Stimulated activated CD8-positive, alpha-beta memory T cell treated with anti-CD3 and anti-CD28 coated beads, Interleukin-7, amount 100 ng/mL, for 24 hours (primary cell): ENCODE results near the gene ASPHD2.
"Not testable (repeated sequence)": the region's sequence is repeated elsewhere in the genome, so short reads cannot be mapped to it uniquely, and the experiment has no call there.

ENCODE experiments used
- DNase-seq: peaks from one replicate; pipeline ENCODE4 v3.0.0-alpha.2; 2020; ENCODE audit warnings: low read depth

ASPHD2 gene

DNA sequence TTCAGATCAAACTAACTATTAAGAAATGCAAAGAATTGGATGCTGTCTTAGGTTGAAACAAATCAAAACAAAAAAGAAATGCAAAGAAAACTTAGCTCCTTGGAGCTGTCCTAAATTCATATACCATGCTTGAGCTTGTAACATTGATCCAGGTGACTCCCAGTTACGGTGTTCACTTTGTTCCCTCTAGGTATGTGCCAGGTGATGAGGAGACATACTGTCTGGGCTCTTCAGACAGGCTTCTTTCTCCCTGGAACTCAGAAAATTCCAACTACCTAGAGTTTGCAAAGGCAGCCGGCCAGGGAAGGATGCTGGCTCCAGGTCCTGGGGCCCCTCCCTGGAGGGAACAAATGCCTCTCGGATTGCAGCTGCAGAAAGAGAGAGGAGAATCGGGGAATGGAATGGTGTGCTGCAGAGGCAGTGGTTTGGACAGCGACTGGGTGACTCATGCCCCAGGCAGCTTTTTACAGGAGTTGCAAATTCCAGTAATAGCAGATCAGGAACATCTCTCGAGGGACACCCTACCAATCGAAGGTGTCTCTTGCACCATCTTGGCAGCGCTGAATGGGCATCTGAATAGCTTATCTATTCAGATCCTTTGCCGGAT, 12.3 kb upstream of the ASPHD2 start:
- no peak for DNase-seq

DNA sequence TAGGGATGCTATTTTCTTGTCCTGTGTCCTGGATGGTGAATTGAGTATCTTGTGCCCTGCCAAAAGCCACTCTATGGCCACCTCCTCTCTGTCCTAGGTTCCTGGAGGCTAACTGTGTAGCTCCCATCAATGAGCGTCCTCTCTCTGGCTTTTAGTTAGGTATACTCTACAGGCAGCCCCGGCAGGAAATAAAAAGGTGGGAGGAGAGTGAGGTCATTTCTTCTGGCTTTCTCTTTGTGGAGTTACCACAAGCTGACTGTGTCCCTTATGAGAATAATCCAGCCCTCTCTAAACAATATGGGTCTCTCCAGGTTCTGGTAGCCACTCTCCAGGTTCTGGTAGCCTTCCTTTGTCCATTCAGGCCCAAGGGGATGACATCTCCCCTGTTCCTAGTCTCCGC, 11.7 kb upstream of the ASPHD2 start:
- DNase-seq: no peak

DNA sequence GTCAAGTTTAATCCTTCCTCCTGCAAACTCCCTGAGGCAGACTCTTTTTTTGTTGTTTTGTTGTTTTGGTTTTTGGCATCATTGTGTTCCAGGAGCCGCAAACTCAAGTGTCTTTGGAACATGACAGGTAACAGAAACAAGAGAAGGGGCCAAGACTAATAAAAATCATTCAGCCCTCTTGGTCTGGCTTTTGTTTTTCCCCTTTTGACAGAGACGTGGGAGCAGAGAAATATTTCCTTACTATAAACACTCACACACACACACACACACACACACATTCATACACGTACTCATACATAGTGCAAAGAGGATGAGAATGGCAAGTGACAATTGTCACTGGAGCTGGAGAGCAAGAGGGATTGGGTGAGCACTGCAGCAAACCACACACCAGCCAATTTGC, 10.4 kb upstream of the ASPHD2 start:
- DNase-seq: no peak

DNA sequence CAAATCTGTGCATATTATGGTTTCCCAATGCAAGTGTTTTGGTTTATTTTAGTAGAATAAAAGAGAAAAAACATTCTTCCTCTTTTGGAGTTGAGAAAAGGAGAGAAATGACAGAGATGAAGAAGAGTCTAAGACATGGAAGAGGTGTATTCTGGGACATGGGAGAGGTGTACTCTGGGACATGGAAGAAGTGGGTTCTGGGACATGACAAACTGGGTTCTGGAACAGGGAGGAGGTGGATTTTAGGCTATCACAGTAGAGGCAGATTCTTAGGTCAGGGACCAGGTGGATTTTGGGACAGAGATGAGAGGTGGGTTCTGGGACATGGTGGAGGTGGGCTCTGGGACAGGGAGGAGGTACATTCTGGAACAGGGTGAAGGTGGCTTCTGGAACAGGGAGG, 2.1 kb upstream of the ASPHD2 start:
- DNase-seq: no peak

DNA sequence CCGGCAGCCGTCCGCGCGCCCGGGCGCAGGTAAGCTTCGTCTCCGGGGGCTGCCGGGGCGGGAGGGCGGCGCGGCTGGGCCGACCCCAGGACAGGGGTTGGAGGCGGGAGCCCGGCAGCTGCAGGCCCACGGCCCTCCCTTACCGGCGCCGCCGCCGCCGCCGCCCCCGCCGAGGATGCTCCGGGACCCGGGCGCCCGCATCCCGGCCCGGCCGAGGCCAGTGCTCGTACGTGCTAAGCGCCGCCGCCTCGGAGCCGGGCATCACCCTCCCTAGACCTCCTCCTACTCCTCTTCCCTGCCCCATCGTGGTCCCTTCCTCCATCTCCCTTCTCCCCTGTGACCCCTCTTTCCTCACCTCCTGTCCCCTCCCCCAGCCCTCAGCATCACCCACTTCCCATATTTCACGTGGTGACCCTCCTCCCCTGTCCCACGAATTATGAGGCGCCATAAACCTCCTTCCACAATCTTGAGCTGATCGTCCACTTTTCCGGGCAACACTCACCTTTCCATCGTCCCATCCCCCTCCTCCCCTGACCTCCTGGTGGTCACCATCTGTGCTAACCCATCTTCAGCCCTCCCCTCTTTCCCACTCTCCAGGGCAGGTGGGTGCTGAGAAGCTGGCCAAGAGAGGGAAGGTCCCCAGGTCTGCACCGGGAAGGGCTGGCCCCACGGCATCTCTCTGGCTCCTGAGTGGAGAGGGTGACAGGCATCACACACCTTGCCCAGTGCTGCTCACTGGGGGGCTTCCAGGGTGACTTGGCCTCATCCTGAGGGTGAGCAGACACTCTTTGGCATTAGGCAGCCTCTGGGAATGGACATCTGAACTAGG, 612 bp downstream of the ASPHD2 start:
- no peak for DNase-seq

DNA sequence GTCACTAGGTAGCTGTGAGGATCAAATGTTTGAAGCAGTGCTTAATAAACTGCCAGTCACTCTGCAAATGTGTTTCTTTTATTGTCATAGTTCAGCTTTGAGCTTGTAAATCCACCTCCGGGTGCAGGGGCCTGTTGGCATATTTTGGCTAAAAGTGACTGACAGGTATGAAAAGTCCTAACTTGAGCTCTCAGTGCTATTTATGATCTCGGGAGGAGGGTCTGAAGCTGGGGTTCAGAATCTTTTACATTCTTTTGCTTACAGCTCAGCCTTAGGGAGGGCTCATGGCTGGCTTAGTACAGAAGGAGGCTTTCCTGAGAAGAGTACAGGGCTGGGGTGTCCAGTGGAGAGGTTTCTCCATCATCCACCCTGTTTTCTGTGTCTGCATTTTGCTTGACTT, 1.5 kb downstream of the ASPHD2 start:
- no peak for DNase-seq

DNA sequence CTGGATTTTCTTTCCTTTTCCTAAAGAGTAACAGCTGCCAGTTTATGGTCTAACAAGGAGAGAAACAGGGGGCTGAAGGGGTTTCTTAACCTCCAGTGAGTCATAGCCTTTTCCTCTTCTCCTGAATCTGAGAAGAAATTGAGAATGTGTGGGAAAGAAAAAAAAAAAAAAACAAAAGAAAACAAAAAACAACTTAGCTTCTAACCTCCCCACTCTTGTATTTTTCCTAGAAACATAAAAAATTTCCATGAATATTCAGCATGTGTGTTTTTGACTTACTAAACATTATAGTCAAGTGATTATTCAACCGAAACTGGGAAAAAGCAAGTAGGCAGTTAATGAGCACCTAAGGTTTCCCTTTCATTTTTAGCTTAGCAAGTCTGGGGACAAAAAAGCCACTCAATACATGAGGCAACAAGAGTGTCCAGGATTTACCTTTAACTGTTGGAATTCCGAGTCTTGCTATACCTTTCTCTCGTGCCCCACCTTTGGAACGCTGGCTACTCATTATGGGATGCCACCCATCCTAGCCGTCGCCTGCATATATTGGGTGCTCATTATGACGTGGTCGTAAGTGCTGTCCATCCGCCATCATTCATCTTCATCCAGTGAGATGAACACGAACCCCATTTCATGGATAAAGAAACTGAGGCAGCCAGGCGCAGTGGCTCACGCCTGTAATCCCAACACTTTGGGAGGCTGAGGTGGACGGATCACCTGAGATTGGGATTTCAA, 2.4 kb downstream of the ASPHD2 start:
- no peak for DNase-seq

DNA sequence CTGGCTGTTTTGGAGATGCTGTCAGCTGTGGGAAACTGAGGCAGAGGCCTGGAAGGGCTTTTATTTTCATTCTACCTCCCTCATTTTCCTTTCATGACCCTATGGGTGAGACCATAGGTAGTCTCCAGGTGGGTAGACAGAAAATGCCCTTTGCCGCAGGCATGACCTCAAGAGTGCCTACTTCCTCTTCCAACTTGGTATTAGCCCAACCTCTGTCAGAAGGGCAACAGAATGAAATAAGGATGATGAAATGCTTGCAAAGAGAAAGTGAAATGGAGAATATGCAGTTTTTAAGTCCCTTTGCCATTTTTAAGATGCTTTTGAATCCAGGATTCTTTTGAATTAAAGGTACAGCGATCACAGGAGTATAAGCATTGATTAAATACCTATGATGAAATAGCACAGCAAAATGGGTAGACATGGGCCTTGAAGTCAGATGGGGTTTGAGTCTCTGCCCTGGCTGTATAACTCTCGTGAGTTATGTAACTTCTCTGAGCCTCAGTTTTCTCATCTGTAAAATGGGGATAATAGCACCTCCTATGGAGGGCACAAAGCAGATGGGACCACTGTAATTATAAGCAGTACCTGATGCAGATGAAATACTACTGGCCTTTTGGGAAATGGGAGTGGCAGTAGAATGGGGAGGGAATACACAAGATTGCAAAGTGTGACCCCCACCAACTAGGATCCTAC, 3.7 kb downstream of the ASPHD2 start:
- no peak for DNase-seq

DNA sequence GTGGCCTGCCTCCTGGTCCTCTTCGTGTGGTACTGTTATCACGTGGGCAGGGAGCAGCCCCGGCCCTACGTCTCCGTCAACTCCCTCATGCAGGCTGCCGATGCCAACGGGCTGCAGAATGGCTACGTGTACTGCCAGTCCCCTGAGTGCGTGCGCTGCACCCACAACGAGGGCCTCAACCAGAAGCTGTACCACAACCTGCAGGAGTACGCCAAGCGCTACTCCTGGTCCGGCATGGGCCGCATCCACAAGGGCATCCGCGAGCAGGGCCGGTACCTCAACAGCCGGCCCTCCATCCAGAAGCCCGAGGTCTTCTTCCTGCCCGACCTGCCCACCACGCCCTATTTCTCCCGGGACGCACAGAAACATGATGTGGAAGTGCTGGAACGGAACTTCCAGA, 4.7 kb downstream of the ASPHD2 start:
- DNase-seq: no peak

DNA sequence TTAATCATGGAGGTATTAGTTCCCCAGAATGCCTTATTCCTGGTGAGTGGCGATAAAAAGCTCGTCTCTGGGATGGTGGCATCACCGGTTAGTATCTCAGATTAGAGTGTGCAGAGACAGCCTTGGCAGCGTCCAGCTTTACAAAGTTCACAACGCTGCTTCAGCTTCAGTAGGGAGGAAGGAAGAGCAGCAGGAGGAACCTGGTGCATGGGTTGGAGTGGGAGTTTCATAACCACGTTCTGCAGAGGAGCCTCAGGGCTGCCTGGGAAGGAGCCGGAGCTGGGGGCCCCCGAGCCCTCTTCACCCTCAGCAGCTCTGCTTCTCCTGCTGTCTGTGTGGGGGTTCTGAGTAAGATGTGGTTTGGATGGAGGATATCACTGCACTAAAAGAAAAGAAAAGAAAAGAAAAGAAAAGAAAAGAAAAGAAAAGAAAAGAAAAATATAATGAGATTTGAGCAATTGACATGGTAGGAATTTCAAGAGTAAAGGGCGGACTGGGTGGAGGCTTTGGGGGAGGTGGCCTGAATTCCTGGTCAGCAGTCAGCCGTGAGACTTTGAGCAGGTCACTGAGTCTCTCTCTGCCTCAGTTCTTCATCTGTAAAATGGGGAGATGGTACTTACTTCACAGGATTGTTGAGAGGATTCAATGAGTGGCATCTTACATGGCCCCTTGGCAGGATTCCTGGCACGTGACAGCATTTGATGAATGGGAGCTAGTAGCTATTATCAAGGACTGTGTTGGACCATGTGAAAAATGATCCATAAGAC, 6.5 kb downstream of the ASPHD2 start:
- DNase-seq: no peak

DNA sequence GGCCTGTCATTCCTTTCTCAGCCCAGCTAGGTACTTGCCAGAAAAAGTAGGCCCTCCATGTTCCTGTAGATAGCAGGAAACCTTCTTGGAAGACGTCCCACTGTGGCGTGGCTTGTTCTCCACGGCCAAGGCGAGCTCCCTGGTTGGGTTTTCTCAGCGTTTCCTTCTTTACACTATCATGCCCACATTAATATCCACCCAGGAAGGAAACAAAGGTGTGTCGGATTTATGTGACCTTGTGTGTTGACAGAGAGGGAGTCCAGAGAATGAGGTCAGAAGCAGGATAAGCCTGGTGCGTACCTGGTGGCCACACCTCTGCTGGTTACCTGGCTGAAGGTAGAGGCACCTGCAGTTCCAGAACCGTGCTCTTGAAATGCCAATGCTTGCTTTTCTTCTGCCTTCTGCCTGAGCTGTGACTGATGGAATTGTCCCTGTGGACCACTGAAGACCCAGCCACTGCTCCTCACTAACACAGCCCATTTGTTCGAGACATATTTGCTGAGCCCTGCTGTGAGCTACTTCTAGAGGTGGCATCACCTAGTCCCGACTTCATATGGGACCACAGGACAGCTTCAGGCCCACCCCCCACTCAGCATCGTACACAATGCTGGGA, 7.9 kb downstream of the ASPHD2 start:
- no peak for DNase-seq

DNA sequence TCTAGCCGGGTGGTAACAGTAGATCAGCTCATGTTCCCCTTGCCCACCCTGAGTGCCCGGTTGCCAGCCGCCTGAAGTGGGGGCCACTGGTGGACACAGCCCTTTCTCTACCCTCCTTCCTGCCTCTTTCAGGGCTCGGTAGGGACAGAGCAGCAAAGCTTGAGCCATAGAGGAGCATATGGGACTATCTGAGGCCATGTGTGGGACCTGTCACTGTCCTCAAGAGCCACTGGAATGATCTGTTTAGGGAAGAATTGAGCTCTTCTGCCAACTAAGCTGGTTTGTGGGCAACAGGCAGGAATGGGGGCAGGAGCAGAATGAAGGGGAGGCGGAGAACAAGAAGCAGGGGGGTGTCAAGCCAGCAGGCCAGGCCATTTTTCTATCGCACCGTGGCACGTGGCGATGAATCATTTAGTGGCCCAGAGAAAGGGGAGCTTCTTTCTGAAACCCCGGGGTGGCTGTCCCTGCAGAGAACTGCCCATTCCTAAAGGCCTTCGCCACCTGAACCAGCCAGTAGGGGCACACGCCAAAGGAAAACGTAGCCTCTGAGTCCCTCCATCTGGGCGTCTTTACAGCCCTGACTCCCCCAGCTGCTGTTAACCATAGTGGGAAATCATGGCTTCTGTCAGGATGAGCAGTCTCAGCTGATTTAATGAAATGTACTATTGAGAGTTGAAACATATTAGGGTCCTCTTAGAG, 8.8 kb downstream of the ASPHD2 start:
- no peak for DNase-seq

DNA sequence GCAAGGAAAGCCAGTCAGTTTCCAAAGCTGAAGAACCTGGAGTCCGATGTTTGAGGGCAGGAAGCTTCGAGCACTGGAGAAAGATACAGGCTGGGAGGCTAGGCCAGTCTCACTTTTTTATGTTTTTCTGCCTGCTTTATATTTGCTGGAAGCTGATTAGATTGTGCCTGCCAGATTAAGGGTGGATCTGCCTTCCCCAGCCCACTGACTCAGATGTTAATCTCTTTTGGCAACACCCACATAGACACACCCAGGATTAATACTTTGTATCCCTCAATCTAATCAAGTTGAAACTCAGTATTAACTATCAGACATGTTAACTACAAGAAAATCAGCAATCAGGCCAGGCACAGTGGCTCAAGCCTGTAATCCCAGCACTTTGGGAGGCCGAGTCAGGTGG, 9.7 kb downstream of the ASPHD2 start:
- not testable (repeated sequence) for DNase-seq

DNA sequence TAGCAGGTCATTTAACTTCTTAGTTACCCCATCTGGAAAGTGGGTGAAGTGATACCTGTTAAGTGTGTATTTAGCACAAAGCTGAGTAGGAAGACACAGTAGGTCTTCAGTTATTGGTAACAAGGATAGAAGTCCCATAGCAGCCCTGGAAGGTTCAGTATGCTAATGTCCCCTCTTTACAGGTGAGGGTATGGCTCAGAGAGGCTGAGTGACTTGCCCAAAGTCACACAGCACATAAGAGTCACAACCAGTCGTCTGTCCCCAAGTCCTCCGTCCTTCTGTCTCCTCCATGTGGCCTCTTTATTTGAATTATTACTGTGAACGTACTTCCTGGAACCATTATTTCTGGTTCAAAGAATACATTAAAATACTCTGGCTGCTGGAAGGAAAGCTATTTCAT, 10.5 kb downstream of the ASPHD2 start:
- DNase-seq: no peak

DNA sequence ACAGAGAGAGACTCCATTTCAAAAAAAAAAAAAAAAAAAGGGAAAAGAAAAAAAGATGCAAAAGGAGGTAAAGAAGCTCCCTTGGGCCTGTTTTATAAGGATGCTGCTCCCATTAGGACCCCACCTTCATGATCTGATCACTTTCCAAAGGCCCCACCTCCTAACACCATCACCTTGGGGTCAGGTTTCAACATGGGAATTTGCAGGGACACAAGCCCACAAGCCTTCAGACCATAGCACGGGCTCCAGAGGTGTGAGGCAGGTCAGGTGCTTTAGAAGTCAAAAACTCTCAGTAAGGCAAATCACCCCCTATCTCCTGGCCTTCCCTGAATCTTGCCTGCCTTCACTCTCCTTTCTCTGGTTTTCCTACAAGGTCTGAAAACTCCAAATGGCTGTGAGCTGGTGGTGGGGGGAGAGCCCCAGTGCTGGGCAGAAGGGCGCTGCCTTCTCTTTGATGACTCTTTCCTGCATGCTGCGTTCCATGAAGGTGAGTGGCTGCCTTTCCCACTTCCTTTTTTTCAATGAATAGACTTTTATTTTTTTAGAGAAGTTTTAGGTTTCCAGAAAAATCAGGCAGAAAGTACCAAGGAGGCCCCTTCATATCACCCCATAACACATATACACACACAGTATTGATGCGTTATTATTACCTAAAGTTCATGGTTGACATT, 13.2 kb downstream of the ASPHD2 start:
- no peak for DNase-seq

DNA sequence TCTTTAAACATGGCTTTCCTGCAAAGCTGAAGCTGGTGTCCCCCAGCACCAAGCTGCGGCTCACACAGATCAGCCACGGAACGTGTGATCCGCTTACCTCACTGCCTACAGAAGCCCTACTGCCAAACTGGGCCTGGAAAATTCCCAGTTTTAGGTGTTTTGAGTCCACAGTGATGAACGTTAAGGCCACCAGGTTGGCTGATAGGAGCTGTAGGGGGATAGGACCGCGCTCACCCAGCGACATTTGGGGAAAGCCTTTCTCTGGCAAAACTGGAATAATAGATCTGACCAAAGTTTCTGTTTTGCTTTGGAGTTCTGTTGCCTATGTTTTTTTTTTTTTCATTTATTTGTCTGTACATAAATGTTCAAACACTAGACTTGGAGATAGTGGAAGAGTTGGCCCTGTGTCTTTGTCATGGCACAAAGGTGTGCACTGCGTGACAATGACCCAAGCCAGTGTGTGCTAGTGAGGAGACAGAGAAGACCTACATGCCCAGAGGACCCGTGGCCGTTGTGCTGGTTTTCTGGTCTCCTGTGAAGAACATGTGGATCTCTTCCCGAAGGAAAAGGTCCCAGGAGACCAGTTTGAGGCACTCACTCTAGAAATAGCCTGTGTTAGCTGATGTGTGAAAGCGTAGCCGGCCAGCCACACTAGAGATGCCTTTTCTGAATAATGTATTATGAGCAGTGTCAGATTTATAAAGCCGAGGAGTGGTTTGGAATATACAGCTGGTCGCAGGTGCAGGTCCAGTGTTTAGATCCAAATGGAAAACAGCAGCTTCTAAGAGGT, 15.0 kb downstream of the ASPHD2 start:
- no peak for DNase-seq

DNA sequence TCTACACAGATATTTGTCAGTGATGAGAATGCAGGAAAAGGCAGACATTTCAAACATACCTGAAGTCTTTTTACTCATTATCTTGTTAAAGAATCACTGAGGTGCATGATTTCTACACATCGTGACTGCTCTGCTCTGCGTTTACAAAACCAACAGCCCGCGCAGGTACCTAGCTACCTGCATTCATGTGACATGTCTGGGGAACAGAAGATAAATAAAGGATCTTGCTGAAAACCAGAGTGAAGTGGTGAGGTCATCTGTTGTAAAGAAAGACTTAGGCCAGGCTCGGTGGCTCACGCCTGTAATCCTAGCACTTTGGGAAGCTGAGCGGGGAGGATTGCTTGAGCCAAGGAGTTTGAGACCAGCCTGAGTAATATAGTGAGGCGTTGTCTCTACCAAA, 15.7 kb downstream of the ASPHD2 start:
- DNase-seq: no peak

DNA sequence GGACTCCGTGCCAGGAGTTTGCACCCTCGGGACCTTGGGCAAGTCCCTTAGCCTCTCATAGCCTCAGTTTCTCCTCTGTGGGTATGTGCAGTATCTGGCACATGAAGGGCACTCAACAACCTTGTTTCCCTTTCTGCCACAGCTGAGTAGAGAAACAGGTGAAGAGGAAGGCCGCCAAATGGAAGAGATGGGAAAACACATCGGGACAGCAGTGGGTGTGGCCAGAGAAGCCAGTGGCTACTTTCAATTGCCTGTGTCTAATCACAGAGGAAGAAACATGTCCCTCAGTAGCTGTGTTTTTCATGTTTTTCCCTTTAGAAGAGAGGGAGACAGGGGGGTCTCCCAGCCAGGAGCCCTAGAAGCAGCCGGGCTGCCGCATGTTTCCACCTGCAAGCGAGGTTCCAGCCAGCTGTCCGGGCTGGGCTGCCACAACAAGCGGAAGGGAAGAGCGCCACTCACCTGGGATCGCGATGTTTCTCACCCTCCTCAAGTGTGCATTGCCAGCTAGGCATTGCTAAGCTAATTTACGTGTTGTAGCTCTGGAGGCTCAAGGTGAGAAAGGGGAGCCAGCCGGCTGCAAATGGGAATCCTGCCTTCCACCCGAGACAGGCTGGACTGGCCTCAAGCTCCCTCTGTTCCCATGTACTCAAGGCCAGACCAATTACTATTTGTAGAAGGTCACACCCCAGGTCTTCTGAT, 16.7 kb downstream of the ASPHD2 start:
- DNase-seq: no peak
